CD8-positive, alpha-beta memory T cell (primary cell): ENCODE results near the gene TAL2. TPM values are rescaled to one million over a fixed set of nuclear protein-coding genes. Genes with fewer than 3 reads are reported as not detected.
"Not testable (repeated sequence)": the region's sequence is repeated elsewhere in the genome, so short reads cannot be mapped to it uniquely, and the experiment has no call there.

Experiments
- CTCF ChIA-PET: fragments of 350-600 bp; sonication (Branson Sonifier 250); formaldehyde crosslinking; loops from one replicate; lab custom pipeline; 2021; ENCODE audit warnings: antibody characterized with exemption; lab: Charles Lee
- POLR2A ChIA-PET: fragments of 350-600 bp; sonication (Branson Sonifier 250); formaldehyde crosslinking; loops from one replicate; lab custom pipeline; 2021; ENCODE audit warnings: antibody characterized with exemption; lab: Charles Lee
- DNase-seq, 5 donors: peaks; one replicate each; pipeline versions ENCODE4 v3.0.0 to v3.0.0-alpha.2; 2020 to 2022; ENCODE audit warnings: mixed read lengths in 1 of 5
- H3K27ac ChIP-seq: one replicate; pipeline ENCODE4 v1.7.0; 2013; ENCODE audit warnings: low read depth, mild to moderate bottlenecking, low read length, moderate library complexity
- H3K27me3 ChIP-seq: 2 replicates; pipeline ENCODE4 v1.7.0; 2013; ENCODE audit warnings: low read length, mild to moderate bottlenecking; ENCODE audit not compliant: insufficient read depth, poor library complexity, severe bottlenecking
- H3K36me3 ChIP-seq: 2 replicates; pipeline ENCODE4 v1.7.0; 2013; ENCODE audit warnings: mild to moderate bottlenecking, low read length, moderate library complexity; ENCODE audit not compliant: insufficient read depth
- H3K4me1 ChIP-seq: 2 replicates; pipeline ENCODE4 v1.7.0; 2013; ENCODE audit warnings: mild to moderate bottlenecking, low read length, moderate library complexity; ENCODE audit not compliant: insufficient read depth
- H3K4me3 ChIP-seq: 2 replicates; pipeline ENCODE4 v1.7.0; 2013; ENCODE audit warnings: mild to moderate bottlenecking, low read length
- H3K9me3 ChIP-seq: 2 replicates; pipeline ENCODE4 v1.7.0; 2013; ENCODE audit warnings: mild to moderate bottlenecking, low read length
- H3K27ac Mint-ChIP-seq, 8 donors: one replicate each; pipeline ENCODE4 v1.8.0; 2020 to 2021; ENCODE audit warnings: mixed read lengths in 8 of 8, mild to moderate bottlenecking in 6 of 8, inconsistent platforms in 3 of 8, moderate library complexity in 3 of 8
- H3K27me3 Mint-ChIP-seq, 2 donors: one replicate each; pipeline ENCODE4 v1.8.0; 2020 to 2021; ENCODE audit warnings: mixed read lengths in 2 of 2, mild to moderate bottlenecking in 1 of 2, moderate library complexity in 1 of 2
- H3K36me3 Mint-ChIP-seq, 3 donors: one replicate each; pipeline ENCODE4 v1.8.0; 2020 to 2021; ENCODE audit warnings: mixed read lengths in 3 of 3, inconsistent platforms in 1 of 3, mild to moderate bottlenecking in 1 of 3
- H3K4me1 Mint-ChIP-seq, 3 donors: one replicate each; pipeline ENCODE4 v1.8.0; 2020 to 2021; ENCODE audit warnings: mixed read lengths in 3 of 3, inconsistent platforms in 1 of 3, mild to moderate bottlenecking in 1 of 3
- H3K4me3 Mint-ChIP-seq, 7 donors: one replicate each; pipeline ENCODE4 v1.8.0; 2020 to 2021; ENCODE audit warnings: mixed read lengths in 7 of 7, mild to moderate bottlenecking in 6 of 7, moderate library complexity in 4 of 7, inconsistent platforms in 2 of 7
- H3K9me3 Mint-ChIP-seq, 5 donors: one replicate each; pipeline ENCODE4 v1.8.0; 2020 to 2022; ENCODE audit warnings: mixed read lengths in 5 of 5, mild to moderate bottlenecking in 3 of 5, moderate library complexity in 2 of 5, inconsistent platforms in 1 of 5
- polyA plus RNA-seq: library from polyadenylated mRNA; unstranded; fragments of 300-500 nt; fragmentation: Illumina TruSeq; gene quantifications from one replicate; pipeline ENCODE4 v1.2.3, GENCODE V29; 2021
- total RNA-seq, 2 experiments: library from RNA; stranded (reverse); gene quantifications; one replicate each; pipeline ENCODE4 v1.2.3, GENCODE V29; 2021

Gene TAL2
- total and polyA plus RNA-seq, 3 experiments from 2014 or later: 0.51 TPM; not detected in 2

DNA sequence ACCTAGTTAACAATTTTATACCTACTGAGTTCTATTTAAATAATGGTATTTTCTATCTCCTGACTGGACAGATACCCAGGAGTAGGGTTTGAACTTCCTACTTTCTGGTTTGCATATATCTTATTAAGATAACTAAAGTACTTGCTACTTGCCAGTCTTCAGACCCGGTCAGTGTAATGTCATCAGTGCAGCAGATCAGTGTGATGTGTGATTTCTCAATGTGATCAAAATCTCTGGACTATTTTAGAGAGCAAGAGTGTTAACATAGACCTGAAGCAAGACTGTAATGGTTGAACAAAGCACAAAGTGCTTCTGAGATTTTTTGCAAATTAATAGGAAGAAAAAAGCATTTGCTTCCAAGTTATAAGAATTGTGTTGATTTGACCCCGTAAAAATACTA lies 38.9 kb downstream of the TAL2 start:
- Mint-ChIP-seq H3K27ac (no peak overlapping the region), H3K36me3 (peaks cover under 1 to 3% (median under 1%) of the 10 kb centered on the region in 3 donors), H3K4me3 (no peak overlapping the region), H3K27me3 (no peaks in the 10 kb centered on the region), H3K9me3 (no peaks in the 10 kb centered on the region), H3K4me1 (peaks cover 13 to 28% (median 14%) of the 10 kb centered on the region in 3 donors)
- no peaks in the 10 kb centered on the region for H3K36me3 ChIP-seq
- DNase-seq: no peak
- no peak overlapping the region for H3K27ac ChIP-seq
- ChIA-PET POLR2A (no interaction called here), CTCF (no interaction called here)
- no peaks in the 10 kb centered on the region for H3K27me3 ChIP-seq
- H3K4me1 ChIP-seq: no peaks in the 10 kb centered on the region
- no peaks in the 10 kb centered on the region for H3K9me3 ChIP-seq
- no peak overlapping the region for H3K4me3 ChIP-seq

DNA sequence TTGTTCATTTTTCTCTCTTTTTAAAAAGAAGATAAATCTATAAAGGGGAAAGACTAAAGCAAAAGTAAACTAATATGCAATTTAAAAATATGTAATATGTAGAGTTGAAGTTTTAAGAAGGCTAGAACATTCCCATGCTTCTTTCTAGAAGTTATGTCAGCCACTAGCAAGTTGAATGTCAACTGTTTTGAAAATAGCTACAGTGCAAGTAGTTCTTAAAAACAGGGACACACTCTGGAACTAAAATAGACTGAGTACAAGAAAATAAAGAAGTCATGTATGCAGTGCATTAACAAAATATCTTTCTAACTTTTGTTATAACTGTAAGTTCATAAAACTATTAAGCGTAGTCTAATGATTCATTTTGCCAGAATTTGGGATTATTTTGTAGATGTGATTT lies 40.0 kb downstream of the TAL2 start:
- H3K9me3 ChIP-seq: no peaks in the 10 kb centered on the region
- no peaks in the 10 kb centered on the region for H3K4me1 ChIP-seq
- Mint-ChIP-seq H3K4me3 (no peak overlapping the region), H3K27ac (no peak overlapping the region), H3K4me1 (peaks cover 7 to 22% (median 9%) of the 10 kb centered on the region in 3 donors), H3K9me3 (no peaks in the 10 kb centered on the region), H3K27me3 (no peaks in the 10 kb centered on the region), H3K36me3 (peaks cover 2 to 8% (median 3%) of the 10 kb centered on the region in 3 donors)
- H3K27ac ChIP-seq: no peak overlapping the region
- ChIA-PET CTCF (interaction anchor here (1.0 kb wide), 1 partner anchor 16 kb away, joined by 3 read pairs; no protein-coding TSS in a partner anchor), POLR2A (no interaction called here)
- H3K27me3 ChIP-seq: no peaks in the 10 kb centered on the region
- DNase-seq: no peak
- no peak overlapping the region for H3K4me3 ChIP-seq
- H3K36me3 ChIP-seq: no peaks in the 10 kb centered on the region

DNA sequence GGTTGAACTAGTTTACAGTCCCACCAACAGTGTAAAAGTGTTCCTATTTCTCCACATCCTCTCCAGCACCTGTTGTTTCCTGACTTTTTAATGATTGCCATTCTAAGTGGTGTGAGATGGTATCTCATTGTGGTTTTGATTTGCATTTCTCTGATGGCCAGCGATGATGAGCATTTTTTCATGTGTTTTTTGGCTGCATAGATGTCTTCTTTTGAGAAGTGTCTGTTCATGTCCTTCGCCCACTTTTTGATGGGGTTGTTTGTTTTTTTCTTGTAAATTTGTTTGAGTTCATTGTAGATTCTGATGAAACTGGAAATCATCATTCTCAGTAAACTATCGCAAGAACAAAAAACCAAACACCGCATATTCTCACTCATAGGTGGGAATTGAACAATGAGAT lies 41.4 kb downstream of the TAL2 start:
- POLR2A ChIA-PET, H3K36me3 ChIP-seq, H3K27me3 Mint-ChIP-seq, CTCF ChIA-PET, H3K4me1 ChIP-seq, H3K36me3 Mint-ChIP-seq, H3K4me3 Mint-ChIP-seq, H3K27ac ChIP-seq, H3K4me3 ChIP-seq, H3K9me3 ChIP-seq, H3K9me3 Mint-ChIP-seq, DNase-seq, H3K27me3 ChIP-seq: not testable (repeated sequence)
- Mint-ChIP-seq H3K27ac (peak overlapping the region in 1 of 8 donors; percentile 58), H3K4me1 (peaks cover 9 to 24% (median 16%) of the 10 kb centered on the region in 3 donors)

DNA sequence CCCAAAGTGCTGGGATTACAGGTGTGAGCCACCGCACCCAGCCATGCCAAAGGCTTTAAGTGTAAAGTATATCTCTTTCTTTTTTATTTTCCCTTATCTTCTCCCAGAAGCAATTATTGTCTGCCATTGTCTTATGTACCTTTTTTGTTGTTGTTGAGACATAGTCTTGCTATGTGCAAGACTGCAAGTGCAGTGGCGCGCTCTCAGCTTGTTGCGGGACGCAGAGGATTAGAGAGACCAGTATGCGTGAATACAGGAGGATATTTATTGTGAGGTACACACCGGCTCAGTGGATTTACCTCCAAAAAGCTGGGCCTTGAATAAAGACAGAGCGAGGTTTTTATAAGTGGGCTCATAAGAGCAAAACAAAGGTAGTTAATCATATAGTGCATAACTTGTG lies 43.9 kb downstream of the TAL2 start:
- Histone ChIP-seq H3K27me3 (no peaks in the 10 kb centered on the region), H3K4me1 (peaks cover 6% of the 10 kb centered on the region), H3K36me3 (no peaks in the 10 kb centered on the region), H3K9me3 (no peaks in the 10 kb centered on the region), H3K4me3 (no peak overlapping the region), H3K27ac (no peak overlapping the region)
- ChIA-PET POLR2A (no interaction called here), CTCF (no interaction called here)
- H3K36me3 Mint-ChIP-seq: peaks cover 3 to 19% (median 6%) of the 10 kb centered on the region in 3 donors
- no peak overlapping the region for H3K27ac Mint-ChIP-seq
- H3K9me3 Mint-ChIP-seq: no peaks in the 10 kb centered on the region
- no peak for DNase-seq
- no peak overlapping the region for H3K4me3 Mint-ChIP-seq
- H3K4me1 Mint-ChIP-seq: peaks cover 5 to 15% (median 13%) of the 10 kb centered on the region in 3 donors
- H3K27me3 Mint-ChIP-seq: no peaks in the 10 kb centered on the region

DNA sequence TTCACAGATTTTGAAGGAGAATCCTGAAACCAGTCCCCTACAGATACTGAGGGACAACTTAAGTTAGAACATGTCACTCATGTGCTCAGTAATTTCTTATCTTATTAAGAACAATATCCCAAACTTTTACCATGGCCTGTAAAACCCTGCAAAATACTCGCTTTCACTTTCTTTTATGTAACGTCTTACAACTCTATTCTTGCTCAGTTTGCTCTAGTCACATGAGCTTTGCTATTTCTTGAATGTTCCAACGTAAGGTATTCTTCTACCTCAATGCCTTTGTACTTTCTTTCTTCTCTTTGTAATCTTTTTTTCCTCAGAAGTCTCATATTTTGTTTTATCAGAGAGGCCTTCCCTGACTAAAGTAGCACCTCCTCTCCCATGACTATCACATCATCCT lies 46.1 kb downstream of the TAL2 start:
- H3K36me3 ChIP-seq: no peaks in the 10 kb centered on the region
- no peak overlapping the region for H3K27ac ChIP-seq
- Mint-ChIP-seq H3K4me3 (peak overlapping the region in 3 of 7 donors; percentile 8 to 50 (median 9)), H3K27ac (peak overlapping the region in 1 of 8 donors; percentile 68), H3K36me3 (peaks cover 3 to 22% (median 6%) of the 10 kb centered on the region in 3 donors), H3K27me3 (no peaks in the 10 kb centered on the region), H3K4me1 (peaks cover 0 to 11% (median 10%) of the 10 kb centered on the region in 3 donors), H3K9me3 (no peaks in the 10 kb centered on the region)
- no peaks in the 10 kb centered on the region for H3K9me3 ChIP-seq
- peaks cover 6% of the 10 kb centered on the region for H3K4me1 ChIP-seq
- ChIA-PET CTCF (interaction anchor here (1.3 kb wide), 1 partner anchor 10 kb away, joined by 4 read pairs; no protein-coding TSS in a partner anchor), POLR2A (no interaction called here)
- H3K27me3 ChIP-seq: no peaks in the 10 kb centered on the region
- no peak overlapping the region for H3K4me3 ChIP-seq
- DNase-seq: no peak

DNA sequence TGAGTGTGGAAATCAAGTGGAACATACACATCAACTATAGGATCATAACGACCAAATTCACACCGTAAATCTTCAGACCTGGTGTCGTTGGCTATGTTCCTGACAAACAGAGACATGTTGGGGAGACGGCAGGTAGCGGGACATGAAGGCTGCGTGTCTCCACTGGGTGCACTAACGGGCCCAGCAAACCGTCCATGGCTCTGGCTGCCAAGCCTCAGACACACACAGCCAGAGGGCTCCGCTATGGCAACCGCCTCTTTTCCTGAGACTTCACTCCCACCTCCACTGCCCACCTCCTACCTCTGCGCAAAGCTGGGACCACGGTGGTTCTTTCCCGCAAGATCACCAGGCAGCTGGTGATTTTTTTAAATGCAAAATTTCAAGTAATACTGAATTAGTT lies 48.4 kb downstream of the TAL2 start:
- Mint-ChIP-seq H3K27me3 (no peaks in the 10 kb centered on the region), H3K4me3 (no peak overlapping the region), H3K36me3 (peaks cover 3 to 24% (median 6%) of the 10 kb centered on the region in 3 donors), H3K4me1 (peaks cover 0 to 11% (median 10%) of the 10 kb centered on the region in 3 donors), H3K27ac (no peak overlapping the region), H3K9me3 (no peaks in the 10 kb centered on the region)
- POLR2A ChIA-PET: no interaction called here
- CTCF ChIA-PET: no interaction called here
- H3K4me1 ChIP-seq: peaks cover 6% of the 10 kb centered on the region
- no peak for DNase-seq
- H3K4me3 ChIP-seq: no peak overlapping the region
- H3K27me3 ChIP-seq: no peaks in the 10 kb centered on the region
- no peaks in the 10 kb centered on the region for H3K9me3 ChIP-seq
- H3K27ac ChIP-seq: no peak overlapping the region
- no peaks in the 10 kb centered on the region for H3K36me3 ChIP-seq

DNA sequence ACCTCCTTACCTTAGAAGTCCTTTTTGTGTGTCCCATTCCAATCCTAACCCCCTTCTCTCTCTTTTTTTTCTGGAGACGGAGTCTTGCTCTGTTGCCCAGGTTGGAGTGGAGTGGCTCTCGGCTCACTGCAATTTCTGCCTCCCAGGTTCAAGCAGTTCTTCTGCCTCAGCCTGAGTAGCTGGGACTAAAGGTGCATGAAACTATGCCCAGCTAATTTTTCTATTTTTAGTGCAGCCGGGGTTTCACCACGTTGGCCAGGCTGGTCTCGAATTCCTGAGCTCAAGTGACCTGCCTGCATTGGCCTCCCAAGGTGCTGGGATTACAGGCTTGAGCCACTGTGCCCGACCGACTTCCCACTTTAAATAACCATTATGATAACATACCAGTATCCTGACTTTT lies 49.6 kb downstream of the TAL2 start:
- H3K4me1 Mint-ChIP-seq: peaks cover 0 to 11% (median 10%) of the 10 kb centered on the region in 3 donors
- Histone ChIP-seq H3K9me3 (no peaks in the 10 kb centered on the region), H3K4me3 (no peak overlapping the region), H3K27me3 (no peaks in the 10 kb centered on the region), H3K4me1 (peaks cover 6% of the 10 kb centered on the region), H3K27ac (no peak overlapping the region), H3K36me3 (no peaks in the 10 kb centered on the region)
- DNase-seq: no peak
- POLR2A ChIA-PET: no interaction called here
- CTCF ChIA-PET: no interaction called here
- no peaks in the 10 kb centered on the region for H3K27me3 Mint-ChIP-seq
- no peak overlapping the region for H3K4me3 Mint-ChIP-seq
- no peak overlapping the region for H3K27ac Mint-ChIP-seq
- peaks cover 0 to 18% (median 3%) of the 10 kb centered on the region in 3 donors for H3K36me3 Mint-ChIP-seq
- no peaks in the 10 kb centered on the region for H3K9me3 Mint-ChIP-seq

DNA sequence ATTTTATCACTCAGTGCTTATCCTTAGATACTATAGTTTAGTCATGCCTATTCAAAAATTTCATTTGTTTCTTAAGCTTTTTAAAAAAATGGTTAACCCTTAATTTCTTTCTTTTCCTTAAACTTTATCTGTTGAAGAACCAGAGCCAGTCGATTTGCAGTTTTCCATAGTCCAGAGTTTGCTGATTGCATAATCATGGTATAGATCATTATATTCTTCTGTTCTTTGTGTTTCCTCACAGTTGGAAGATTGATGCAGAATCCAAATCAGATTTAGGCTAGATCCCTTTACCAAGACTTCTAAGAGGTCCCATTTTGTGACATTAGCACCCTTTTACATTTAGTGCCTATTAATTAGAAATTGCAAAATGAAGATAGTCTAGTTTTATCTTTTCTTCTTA lies 50.0 kb downstream of the TAL2 start:
- H3K36me3 Mint-ChIP-seq: peaks cover 0 to 17% (median 3%) of the 10 kb centered on the region in 3 donors
- no peak overlapping the region for H3K4me3 Mint-ChIP-seq
- POLR2A ChIA-PET: no interaction called here

More for the DNA sequence above, 50.0 kb downstream of the TAL2 start:
- H3K36me3 ChIP-seq: no peaks in the 10 kb centered on the region
- Mint-ChIP-seq H3K27me3 (no peaks in the 10 kb centered on the region), H3K27ac (no peak overlapping the region), H3K9me3 (no peaks in the 10 kb centered on the region), H3K4me1 (peaks cover 0 to 11% (median 10%) of the 10 kb centered on the region in 3 donors)
- DNase-seq: no peak
- CTCF ChIA-PET: no interaction called here
- H3K27me3 ChIP-seq: no peaks in the 10 kb centered on the region
- H3K9me3 ChIP-seq: no peaks in the 10 kb centered on the region
- H3K4me3 ChIP-seq: no peak overlapping the region
- H3K4me1 ChIP-seq: peaks cover 6% of the 10 kb centered on the region
- no peak overlapping the region for H3K27ac ChIP-seq
